RCC 7860 (cell line): ENCODE measurements around the gene METRNL.

Experiments used
- DNase-seq: peaks from one replicate; pipeline ENCODE4 v3.0.0-alpha.2; 2015; ENCODE audit warnings: low spot score
- FAIRE-seq: peaks from 2 replicates; lab custom pipeline; 2012; peaks lifted over from hg19 to GRCh38; lab: Jason Lieb, UNC

The METRNL gene

DNA sequence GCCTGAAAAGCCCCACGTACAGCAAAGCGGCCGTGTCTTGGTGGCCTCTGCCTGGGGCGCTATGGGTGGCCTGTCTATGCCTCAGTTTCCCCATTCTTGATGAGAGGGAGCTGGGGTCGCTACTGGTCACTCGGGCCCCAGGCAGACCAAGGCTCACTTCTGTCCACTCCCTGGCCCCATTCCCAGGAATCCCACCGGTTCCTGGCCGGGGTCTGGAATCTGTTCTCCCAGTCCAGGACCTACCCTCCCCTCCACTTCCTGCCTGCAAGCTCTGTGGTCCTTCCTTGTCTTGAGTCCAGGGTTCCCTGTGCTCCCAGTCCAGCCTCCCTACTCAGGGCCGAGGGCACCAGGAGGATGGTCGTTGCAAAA is 24.5 kb downstream of the METRNL start:
- no peak for DNase-seq
- no peak for FAIRE-seq

DNA sequence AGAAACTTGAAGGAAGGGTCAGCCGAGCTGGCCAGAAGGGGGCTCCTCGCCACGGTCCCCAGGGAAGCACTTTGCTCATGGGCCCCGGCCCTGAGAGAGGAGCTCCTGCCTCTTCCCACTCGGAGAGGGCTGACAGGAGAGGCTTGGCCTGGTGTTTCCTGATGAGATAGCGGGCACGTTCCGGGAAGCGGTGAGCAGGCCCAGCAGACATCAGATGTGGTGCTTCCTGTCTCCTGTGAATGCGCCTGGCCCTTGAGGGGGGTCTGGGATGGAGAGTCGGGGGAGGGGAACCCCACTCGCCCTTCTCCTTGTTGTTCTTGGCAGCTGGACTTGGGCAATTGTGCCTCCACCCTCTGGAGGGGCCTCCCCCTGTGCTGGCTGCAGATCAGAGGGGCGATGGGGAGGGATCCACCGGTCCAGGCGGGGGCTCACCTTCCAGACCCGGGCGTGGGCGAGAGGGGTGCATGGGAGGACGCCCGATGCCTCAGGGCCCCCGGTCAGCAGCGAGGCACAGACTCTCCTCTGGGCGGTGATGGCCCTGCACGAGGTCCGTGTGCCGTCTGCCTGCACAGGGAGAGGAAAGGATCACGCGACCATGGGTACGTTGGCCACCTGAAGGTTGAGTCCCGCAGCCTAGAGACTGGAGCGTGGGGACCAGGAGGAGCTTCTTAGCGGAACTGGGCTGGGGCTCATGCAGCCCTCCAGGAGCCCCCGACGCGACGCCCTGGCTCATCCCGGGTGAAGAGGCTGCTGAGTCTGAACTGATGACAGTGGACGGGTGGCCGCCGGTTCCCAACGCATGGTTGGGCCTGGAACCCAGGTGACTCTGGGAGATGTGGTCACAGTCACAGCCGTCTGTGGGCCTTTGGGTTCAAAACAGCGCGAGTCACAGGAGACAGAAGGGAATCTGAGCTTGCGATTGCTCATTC is 25.4 kb downstream of the METRNL start:
- FAIRE-seq (no peak), DNase-seq (no peak)

DNA sequence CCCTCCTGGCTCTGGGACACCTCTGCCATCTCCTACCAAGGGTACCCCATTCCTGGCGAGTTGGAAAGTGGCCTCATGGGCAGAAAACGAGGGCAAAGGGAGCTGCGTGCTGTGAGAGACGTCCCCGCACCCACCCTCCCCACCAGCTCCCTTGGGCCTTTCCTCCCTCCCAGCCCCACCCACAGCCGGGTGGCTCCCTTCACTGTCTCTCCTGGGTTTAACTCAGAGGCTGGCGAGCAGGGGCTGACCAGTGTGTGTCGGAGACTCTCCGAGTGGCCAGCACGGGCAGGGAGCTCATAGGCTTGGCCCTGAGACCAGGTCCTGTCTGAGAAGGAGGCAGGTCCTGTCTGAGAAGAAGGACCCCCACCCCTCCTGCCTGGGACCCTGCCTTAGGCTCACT is 26.1 kb downstream of the METRNL start:
- DNase-seq (no peak), FAIRE-seq (no peak)

DNA sequence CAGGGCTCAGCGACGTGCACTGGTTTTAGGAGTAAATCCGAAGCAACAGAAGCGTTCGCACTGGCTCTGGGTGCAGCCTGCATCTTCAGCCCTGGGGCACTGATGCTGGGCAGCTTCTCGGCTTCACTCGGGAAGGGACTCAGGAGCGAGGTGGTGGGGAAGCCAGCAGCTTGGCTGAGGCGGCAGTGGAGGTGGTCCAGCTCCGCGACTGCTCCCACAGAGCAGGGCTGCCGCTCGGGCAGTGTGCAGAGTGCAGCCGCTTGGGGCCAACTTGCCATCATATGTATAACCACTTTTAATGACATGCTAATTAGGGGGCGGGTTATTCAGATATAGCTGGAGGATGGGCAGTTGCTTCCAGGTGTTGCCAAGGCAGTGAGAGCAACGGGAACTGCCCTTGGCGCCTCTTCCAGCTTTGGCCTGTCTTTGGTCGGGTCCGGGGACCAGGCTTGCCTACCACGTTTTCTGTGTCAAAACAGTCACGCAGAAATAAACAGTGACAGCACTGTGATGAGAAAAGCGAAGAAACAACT is 26.7 kb downstream of the METRNL start:
- DNase-seq = no peak
- FAIRE-seq = no peak

DNA sequence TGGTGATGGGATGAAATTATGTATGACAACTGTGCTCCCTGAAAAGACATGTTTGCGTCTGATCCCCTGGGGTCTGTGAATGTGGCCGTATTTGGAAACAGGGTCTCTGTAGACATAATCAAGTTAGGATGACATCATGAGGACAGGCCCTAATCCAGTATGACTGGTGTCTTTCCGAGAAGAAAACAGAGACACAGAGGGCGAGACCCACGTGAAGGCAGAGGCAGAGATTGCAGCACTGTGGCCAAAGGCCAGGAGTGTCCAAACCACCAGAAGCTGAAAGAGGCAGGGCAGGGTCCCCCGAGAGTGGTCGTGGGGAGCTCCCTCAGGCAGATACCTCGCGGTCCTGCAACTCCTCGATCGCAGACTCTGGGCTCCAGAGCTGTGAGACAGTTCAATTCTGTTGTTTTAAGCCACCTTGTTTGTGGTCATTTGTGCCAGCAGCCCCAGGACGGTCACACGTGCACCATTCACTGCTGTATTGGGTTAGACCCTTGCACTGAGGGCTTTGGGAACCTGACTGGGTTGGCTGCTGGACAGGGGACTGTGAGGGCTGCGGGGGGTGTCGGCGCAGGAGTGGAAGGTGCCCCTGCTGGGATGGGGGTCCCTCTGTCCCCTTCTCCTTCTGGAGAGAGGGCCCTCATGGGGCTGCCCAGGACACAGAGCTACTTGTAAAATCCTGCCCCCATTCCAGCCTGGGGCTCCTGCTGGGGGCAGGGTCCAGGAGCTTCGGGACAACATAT is 27.7 kb downstream of the METRNL start:
- DNase-seq = no peak
- FAIRE-seq = no peak

DNA sequence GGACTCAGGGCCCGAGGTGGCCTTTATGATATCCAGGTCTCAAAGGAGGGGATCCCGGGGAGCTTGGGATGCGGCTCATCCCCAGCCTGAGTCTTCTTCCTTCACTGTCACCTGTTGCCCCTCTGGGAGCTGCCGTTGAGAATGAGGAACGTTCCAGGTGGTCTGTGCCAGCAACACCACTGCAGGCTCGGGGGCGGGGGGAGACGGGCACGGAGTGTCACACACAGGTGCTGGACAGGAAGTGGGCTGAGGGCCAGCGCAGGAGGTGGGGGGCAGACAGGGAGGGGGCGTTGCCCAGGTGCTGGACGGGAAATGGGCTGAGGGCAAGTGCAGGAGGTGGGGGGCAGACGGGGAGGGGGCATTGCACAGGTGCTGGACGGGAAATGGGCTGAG is 28.2 kb downstream of the METRNL start:
- no peak for FAIRE-seq
- no peak for DNase-seq

DNA sequence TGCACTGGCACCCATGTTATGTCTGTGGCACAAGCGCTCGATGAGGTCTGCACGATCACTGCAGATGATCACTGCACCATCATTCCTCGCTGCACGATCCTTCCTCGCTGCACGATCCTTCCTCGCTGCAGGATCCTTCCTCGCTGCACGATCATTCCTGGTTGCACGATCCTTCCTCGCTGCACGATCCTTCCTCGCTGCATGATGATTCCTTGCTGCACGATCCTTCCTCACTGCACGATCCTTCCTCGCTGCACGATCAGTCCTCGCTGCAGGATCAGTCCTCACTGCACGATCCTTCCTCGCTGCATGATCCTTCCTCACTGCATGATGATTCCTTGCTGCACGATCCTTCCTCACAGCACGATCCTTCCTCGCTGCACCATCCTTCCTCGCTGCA is 29.3 kb downstream of the METRNL start:
- DNase-seq (no peak), FAIRE-seq (no peak)

DNA sequence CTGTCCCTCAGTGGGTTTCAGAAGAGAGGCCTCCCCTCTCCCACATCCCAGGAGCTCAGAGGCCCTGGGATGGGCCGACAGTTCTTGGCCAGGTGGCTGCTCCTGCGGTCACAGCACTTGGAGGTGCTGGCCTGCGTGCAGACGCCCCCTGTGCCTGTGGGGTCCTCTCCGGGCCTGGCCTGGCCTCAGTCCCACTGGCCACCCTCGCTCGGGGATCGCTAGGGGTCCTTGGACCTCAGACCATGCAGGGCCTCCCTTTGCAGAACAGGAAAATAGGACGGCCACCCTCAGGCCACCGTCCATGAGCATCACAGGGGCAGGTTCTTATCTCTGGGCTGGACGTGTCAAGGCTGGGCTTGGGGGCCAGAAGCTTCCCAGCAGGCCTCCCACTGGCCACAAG is 30.0 kb downstream of the METRNL start:
- no peak for FAIRE-seq
- DNase-seq = no peak

DNA sequence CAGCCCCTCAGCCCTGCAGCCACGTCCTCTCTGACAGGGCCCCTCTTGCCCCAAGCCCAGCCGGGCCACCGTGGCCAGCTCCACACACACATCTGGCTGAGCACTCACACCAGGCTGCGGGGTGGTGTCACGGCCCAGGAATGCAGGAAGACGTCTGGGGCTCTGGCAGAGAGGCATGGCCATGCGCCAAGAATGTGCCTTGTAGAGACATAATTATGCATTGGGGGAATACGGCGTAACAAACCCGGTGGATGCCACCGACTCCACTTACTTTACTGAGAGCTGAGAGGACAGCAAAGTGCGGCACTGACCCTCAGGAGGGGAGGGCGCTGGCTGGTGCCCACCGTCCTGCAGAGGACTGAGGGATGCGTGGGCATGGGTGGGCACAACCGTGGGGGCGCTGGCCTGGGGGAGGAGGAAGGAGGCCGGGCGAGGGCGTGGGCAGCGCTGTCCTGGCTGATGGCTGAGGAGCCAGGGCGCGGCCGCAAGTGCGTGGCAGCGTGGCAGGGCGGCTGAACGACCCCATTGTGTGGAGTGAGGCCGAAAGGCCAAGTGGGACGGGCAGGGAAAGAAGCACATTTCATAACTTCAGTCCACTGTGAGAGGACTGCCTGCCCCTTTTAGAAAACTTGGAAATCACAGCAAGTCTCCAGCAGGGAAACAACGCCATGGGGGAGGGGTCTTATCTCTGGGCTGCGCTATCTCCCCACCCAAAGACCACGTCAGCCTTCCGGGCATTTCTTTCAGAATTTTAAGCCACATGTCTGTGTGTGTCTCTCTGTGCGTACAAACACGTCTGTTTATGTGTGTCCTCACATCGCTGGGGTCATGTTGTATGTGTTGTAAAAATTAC is 30.6 kb downstream of the METRNL start:
- DNase-seq (peak; percentile 96), FAIRE-seq (peak; percentile 91)

DNA sequence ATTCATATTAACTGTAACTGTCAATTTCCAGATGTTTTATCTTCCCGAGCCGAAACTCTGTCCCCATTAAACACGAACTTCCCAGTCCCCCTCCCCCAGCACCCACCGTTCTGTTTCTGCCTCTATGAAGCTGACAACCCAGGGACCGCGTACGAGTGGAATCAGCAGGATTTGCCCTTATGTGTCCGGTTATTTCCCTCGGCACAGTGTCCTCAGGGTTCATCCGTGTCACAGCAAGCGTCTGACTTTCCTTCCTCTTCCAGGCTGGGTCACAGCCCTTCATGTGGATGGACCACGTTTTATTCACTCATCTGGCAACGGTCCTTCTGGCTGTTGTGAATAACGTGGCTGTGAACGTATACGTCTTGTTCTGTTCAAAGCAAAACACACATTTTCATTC is 31.3 kb downstream of the METRNL start:
- no peak for DNase-seq
- FAIRE-seq = no peak

DNA sequence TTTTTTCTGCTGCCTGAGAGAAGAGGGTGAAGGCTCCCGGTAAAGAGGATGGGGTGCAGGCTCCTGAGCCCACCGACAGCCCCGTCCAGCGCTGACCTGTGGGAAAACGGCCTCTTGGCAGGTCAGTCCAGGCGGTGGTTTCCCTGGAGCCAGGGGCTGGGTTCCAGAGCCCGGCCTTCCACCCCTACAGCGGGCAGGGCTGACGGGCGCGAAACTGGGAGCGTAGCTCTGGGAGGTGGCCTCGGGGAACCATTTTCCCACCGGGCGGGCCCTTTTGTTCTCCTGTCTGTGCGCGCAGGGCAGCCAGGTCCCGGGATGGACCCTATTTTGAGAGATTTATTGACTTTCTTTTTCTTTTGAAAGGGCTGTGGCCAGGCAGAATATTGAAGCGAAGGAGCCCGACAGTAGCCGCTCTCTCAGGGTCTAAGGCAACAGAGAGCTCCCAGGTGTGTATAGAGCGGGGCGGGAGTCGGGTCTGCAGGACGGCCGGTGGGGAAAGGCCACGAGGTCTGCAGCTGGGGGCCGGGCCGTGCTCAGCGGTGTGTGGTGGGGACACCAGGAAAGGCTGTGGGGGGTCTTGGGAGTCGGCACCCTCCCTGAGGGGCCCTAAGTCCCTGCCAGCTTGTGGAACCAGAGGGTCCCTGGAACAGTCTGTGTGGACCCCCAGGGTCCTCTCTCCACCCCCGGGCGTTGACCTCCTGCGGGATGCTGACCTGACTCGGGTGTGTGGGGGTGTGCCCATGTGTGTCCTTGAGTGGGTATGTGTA is 32.3 kb downstream of the METRNL start:
- no peak for DNase-seq
- FAIRE-seq = no peak

DNA sequence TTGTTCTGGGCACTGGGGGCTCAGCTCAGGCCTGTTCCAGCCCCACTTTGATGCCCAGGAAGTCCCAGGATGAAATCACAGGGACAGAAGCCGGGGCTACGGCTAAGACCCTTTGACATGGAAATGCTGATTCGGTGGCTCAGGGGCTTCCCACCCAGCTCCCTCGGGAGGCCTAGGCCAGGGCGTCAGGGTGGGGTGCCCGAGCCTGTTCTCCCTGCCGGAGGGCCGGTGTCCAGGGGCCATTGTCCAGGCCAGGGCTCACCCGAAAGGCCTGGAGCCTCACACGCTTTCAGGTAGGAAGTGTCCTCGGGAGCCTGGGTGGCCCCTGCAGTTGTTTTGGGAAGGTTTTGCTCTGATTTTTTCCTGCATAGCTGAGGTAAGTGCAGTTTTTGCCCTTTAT is 34.0 kb downstream of the METRNL start:
- FAIRE-seq (no peak), DNase-seq (no peak)

DNA sequence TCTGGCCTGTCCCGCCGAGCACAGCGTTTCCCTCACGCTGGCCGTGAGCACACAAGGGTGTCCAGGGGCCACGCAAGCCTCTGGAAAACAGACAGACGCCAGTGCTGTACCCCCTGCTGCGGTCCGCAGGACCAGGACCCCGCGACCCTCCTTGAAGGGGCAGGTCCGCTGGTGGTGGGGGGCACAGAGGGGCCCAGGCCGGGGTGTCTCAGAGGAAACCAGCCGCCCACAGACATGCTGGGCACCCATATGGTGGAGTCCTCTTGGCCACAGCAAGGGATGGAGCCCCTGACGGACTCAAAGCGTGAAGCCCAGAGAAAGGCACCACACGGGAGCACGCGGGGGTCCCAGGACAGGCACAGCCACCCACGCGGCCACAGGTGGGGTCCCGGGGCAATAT is 34.4 kb downstream of the METRNL start:
- DNase-seq (no peak), FAIRE-seq (no peak)

DNA sequence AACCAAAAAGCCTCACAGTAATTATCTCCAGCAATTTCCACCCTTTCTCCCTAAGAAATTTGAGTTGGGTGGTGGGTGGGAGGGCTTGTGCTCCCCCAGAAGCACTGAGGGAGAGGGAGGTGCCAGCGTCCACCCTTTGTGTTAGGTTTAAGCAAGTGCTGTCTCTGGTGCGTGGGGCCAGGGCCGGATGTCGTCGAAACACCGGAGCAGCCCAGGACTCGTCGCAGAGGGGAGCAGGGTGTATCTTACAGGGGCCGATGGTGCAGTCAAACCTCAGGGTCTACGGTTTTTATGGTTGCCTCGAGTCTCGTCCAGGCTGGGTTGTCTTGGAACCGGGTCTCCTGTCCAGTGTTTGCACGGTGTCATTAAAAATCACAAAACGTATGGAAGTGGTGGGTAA is 35.3 kb downstream of the METRNL start:
- DNase-seq = no peak
- FAIRE-seq = no peak

DNA sequence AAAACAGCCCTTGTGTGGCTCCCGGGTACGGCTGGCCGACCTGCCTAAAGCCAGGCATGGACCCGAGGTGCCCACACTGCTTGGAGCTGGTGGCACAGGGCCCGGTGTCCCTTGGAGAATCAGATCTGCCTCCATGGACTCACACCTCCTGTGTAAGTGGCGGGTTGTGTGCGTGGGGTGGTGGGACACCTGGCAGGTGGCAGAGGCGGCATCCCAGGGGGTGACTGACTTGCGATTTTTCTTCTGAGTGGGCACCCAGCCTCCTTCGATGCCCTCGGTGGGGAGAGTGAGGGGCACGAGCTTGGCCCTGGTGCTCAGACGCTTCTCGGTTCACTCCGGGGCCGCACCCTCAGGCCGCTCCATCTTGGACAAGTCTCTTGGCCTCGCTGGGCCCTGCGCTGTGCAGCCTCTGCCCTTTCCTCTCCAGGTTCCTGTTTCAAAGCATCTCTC is 35.8 kb downstream of the METRNL start:
- FAIRE-seq (no peak), DNase-seq (no peak)

DNA sequence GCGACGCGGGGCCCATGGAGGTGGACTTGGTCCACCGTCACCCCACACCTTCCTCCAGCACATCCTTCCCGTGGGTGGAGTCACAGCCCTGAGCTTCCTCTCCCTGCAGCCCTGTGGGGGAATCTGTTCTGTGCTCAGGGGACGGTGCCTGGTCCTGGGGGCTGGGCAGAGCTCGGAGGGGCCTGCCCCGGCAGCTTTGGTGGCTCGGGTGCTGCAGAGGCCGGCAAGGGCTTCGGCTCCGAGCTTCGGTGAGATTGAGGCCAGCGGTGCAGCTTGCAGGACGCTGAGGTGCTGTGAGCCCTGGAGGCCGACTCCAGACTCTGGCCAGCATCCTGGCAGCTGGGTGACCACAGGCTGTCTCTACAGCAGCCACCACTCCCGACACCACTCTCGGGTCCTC is 36.4 kb downstream of the METRNL start:
- no peak for FAIRE-seq

DNA sequence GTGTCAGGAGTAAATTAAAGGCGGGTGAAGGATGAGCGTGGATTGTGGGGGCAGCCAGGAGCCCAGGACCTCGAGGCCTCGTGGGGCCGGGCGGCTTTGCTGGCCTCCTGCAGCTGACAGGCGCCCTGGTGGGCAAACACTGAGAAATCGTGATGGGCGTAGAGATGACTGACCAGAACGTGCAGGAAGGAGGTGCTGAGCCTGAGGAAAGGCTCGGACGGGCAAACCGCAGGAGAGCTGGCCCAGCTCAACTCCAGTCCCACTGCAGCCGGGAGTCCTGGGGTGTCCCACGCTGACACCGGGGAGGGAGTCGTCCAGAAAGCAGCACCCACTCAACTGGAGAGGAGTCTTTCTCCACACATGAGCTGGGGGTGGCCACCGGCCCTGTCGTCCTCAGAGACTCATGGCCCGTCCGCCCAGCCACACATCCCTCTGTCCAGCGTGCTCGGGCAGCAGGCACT is 36.9 kb downstream of the METRNL start:
- no peak for FAIRE-seq
- no peak for DNase-seq

More for the DNA sequence above, 36.4 kb downstream of the METRNL start:
- no peak for DNase-seq

DNA sequence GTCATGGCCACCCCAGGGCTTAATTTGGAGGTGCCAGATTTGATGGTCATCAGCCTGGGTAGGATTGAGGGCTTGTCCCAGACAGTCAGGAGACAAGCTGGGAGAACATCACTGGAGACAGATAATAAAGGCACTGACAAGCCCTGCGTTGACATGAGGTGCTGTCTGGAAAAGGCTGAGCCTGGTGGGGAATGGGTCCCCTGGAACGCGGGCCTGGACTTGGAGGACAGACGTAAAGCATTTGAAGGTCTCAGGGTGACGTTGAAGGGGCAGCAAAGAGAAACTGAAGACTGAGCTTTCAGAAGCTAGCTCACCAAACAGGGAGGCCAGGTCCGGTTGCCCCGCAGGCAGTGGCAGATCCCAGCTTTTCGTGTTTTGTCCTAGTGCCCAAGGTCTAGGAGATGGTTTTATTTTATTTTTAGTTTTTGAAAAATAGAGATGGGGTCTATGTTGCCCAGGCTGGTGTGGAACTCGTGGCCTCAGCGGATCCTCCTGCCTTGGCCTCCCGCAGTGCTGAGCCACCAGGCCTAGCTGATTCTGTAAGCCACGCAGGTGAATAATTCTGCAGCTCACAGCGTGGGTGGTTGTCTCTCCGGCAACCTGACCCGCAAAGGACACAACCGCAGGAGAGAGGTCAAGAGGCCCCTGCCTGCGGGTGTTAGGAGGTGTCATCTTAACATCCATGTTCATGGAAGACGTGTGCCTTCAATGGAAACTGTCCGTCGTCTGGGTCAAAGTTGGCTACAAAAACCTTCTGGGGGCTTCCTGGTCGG is 37.6 kb downstream of the METRNL start:
- DNase-seq = no peak
- FAIRE-seq = no peak

DNA sequence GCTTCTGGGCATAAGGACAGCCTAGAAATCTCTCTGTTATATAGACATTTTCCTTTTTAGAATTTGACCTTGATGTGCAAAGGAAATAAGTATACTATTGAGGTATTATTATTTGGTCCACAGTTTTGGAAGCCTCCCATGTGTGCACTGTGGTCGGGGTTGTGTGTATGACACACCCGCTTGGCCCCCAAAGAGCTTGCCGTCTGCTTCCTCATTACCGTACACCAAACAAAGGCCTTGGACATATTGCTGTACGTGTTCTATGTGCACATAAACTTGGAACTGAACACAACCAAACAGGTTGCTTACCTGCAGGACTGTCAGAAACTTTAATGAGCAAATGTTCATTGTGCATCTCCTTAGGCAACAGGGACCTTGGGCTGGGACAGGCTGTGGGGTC is 38.2 kb downstream of the METRNL start:
- no peak for DNase-seq
- no peak for FAIRE-seq
